Measurements from ENCODE around the gene ELK3.

- TF ChIP-seq FOSL2 (IDR thresholded peaks at IDR 0.05; ENCODE audit: borderline replicate concordance, low read depth) = no peak
- TF ChIP-seq TCF12 (IDR thresholded peaks at IDR 0.05) = no peak
- TF ChIP-seq CTCF (IDR thresholded peaks at IDR 0.05) = no peak
- TF ChIP-seq TAF1 (IDR thresholded peaks at IDR 0.05; ENCODE audit: borderline replicate concordance, low read depth, low read length) = no peak
- TF ChIP-seq EP300 (IDR thresholded peaks at IDR 0.05; ENCODE audit: borderline replicate concordance in 1 of 2, low read depth in 1 of 2, low read length in 1 of 2) = no peak
- no peak for TF ChIP-seq SIN3A (IDR thresholded peaks at IDR 0.05; ENCODE audit: borderline replicate concordance, low read depth, low read length)
- TF ChIP-seq USF2 (IDR thresholded peaks at IDR 0.05; ENCODE audit: borderline replicate concordance, low read depth, low read length) = no peak
- no peak for TF ChIP-seq RFX5 (IDR thresholded peaks at IDR 0.05; ENCODE audit: low read length)
- TF ChIP-seq REST (IDR thresholded peaks at IDR 0.05; ENCODE audit: low read depth, low read length) = no peak
- TF ChIP-seq POLR2AphosphoS5 (IDR thresholded peaks at IDR 0.05; ENCODE audit: low read depth, low read length) = no peak
- no peak for TF ChIP-seq ELF1 (IDR thresholded peaks at IDR 0.05)
- no peak for TF ChIP-seq CHD2 (IDR thresholded peaks at IDR 0.05; ENCODE audit: low read length, partially characterized antibody)
Measured at GRCh38 chr12:96265400-96265799, 71.2 kb downstream of the ELK3 start.

Measured in SK-N-SH (cell line).